ENCODE measurements around the gene MIS18A. TPM values are rescaled to one million over a fixed set of nuclear protein-coding genes. Genes with fewer than 3 reads are reported as not detected.
"Not testable (repeated sequence)": the region's sequence is repeated elsewhere in the genome, so short reads cannot be mapped to it uniquely, and the experiment has no call there.

MIS18A gene
- total RNA-seq, 1 experiment from 2014 or later = 35.2 TPM

GRCh38 chr21:32304998-32305397 is 26.1 kb upstream of the MIS18A start:
- no peak for DNase-seq (ENCODE audit: low read depth)

- DNase-seq (ENCODE audit: low read depth) = no peak
These were observed 24.5 kb upstream of the MIS18A start for GRCh38 chr21:32303385-32303784.

GRCh38 chr21:32302560-32302959 is 23.7 kb upstream of the MIS18A start:
- DNase-seq (ENCODE audit: low read depth) = no peak

GRCh38 chr21:32301596-32301995 is 22.7 kb upstream of the MIS18A start:
- no peak for DNase-seq (ENCODE audit: low read depth)

GRCh38 chr21:32300117-32300681 is 21.4 kb upstream of the MIS18A start:
- no peak for DNase-seq (ENCODE audit: low read depth)

GRCh38 chr21:32299695-32300094 is 20.8 kb upstream of the MIS18A start:
- no peak for DNase-seq (ENCODE audit: low read depth)

- DNase-seq (ENCODE audit: low read depth) = no peak
These were observed 19.8 kb upstream of the MIS18A start, which contains the start of gene MRAP for GRCh38 chr21:32298658-32299081. MRAP (plus strand) TSS chr21:32298855; CDS start chr21:32298972, 117 bp downstream.

GRCh38 chr21:32298148-32298559 is 19.3 kb upstream of the MIS18A start:
- DNase-seq (ENCODE audit: low read depth) = no peak

- DNase-seq (ENCODE audit: low read depth) = no peak
These were observed 18.6 kb upstream of the MIS18A start for GRCh38 chr21:32297449-32297848.

GRCh38 chr21:32285476-32285875 is 6.6 kb upstream of the MIS18A start:
- no peak for DNase-seq (ENCODE audit: low read depth)

GRCh38 chr21:32282992-32283391 is 4.1 kb upstream of the MIS18A start:
- no peak for DNase-seq (ENCODE audit: low read depth)

- DNase-seq (ENCODE audit: low read depth) = peak; percentile 34
These were observed 2.7 kb upstream of the MIS18A start for GRCh38 chr21:32281531-32281930.

- no peak for DNase-seq (ENCODE audit: low read depth)
These were observed 480 bp upstream of the MIS18A start for GRCh38 chr21:32279377-32279680.

- peak; percentile 18 for DNase-seq (ENCODE audit: low read depth)
These were observed 746 bp downstream of the MIS18A start for GRCh38 chr21:32278103-32278502.

GRCh38 chr21:32276671-32277070 is 2.2 kb downstream of the MIS18A start:
- DNase-seq (ENCODE audit: low read depth) = no peak

- no peak for DNase-seq (ENCODE audit: low read depth)
These were observed 8.1 kb downstream of the MIS18A start for GRCh38 chr21:32270748-32271147.

- not testable (repeated sequence) for DNase-seq (ENCODE audit: low read depth)
These were observed 13.5 kb downstream of the MIS18A start for GRCh38 chr21:32265321-32265720.

- no peak for DNase-seq (ENCODE audit: low read depth)
These were observed 16.9 kb downstream of the MIS18A start for GRCh38 chr21:32261929-32262328.

- DNase-seq (ENCODE audit: low read depth) = no peak
These were observed 18.7 kb downstream of the MIS18A start for GRCh38 chr21:32260130-32260529.

- DNase-seq (ENCODE audit: low read depth) = not testable (repeated sequence)
These were observed 20.1 kb downstream of the MIS18A start for GRCh38 chr21:32258786-32259048.

- DNase-seq (ENCODE audit: low read depth) = peak; percentile 87
These were observed 20.7 kb downstream of the MIS18A start for GRCh38 chr21:32257962-32258785.

- peak; percentile 94 for DNase-seq (ENCODE audit: low read depth)
These were observed 21.8 kb downstream of the MIS18A start for GRCh38 chr21:32256873-32257620.

- DNase-seq (ENCODE audit: low read depth) = no peak
These were observed 22.6 kb downstream of the MIS18A start for GRCh38 chr21:32256251-32256650.

Data from M059J (cell line).